Breast epithelium (tissue), 4 donors: ENCODE measurements around the gene ZSWIM4. TPM values are rescaled to one million over a fixed set of nuclear protein-coding genes. Genes with fewer than 3 reads are reported as not detected.

ENCODE experiments used
- DNase-seq, 2 donors: peaks; one replicate each; pipeline ENCODE4 v3.0.0-alpha.2; 2019; ENCODE audit warnings: low spot score in 2 of 2
- H3K27ac ChIP-seq, 2 donors: fragments of 200-600 bp; sonication (generic) in 1 of 2; one replicate each; pipeline ENCODE4 v1.5.1; 2016 to 2019; ENCODE audit warnings: mild to moderate bottlenecking in 1 of 2
- H3K27me3 ChIP-seq, 2 donors: fragments of 200-600 bp; sonication (generic) in 1 of 2; one replicate each; pipeline versions ENCODE4 v1.5.1 to v1.6.0; 2017 to 2019; ENCODE audit warnings: control low read depth in 1 of 2, mild to moderate bottlenecking in 1 of 2
- H3K36me3 ChIP-seq: fragments of 200-600 bp; one replicate; pipeline ENCODE4 v1.5.1; 2019
- H3K4me1 ChIP-seq, 2 donors: fragments of 200-600 bp; sonication (generic); one replicate each; pipeline ENCODE4 v1.5.1; 2016 to 2019; ENCODE audit warnings: control low read depth in 1 of 2
- H3K4me3 ChIP-seq, 3 donors: fragments of 200-600 bp; sonication (generic); 1 replicate in 2 of 3; 2 replicates in 1 of 3; pipeline ENCODE4 v1.5.1; 2016 to 2019; ENCODE audit warnings: mild to moderate bottlenecking in 3 of 3, moderate library complexity in 2 of 3
- H3K9me3 ChIP-seq, 2 donors: fragments of 200-600 bp; sonication (generic) in 1 of 2; one replicate each; pipeline ENCODE4 v1.5.1; 2016 to 2019; ENCODE audit warnings: control low read depth in 1 of 2
- CTCF ChIP-seq, 3 donors: fragments of 450-650 bp; IDR thresholded peaks; one replicate each; pipeline ENCODE4 v1.5.1; 2016 to 2017; ENCODE audit warnings: antibody characterized with exemption in 3 of 3, mild to moderate bottlenecking in 3 of 3, moderate library complexity in 3 of 3
- POLR2A ChIP-seq: fragments of 450-650 bp; IDR thresholded peaks from one replicate; pipeline ENCODE4 v1.6.1; 2016; ENCODE audit warnings: antibody characterized with exemption, mild to moderate bottlenecking, moderate library complexity
- POLR2AphosphoS5 ChIP-seq, 3 donors: sonication (generic); formaldehyde crosslinking; IDR thresholded peaks; one replicate each; pipeline ENCODE4 v1.6.1; 2017; ENCODE audit warnings: antibody characterized with exemption in 3 of 3
- intact Hi-C: fragments of 100-400 bp; cut with DNase I; formaldehyde crosslinking; loops from one replicate; pipeline ENCODE4 v1.15.1; 2023; ENCODE audit warnings: low total_unique reads
- total RNA-seq, 3 donors: library from RNA; depleted of rRNA; stranded (reverse); fragments of >200 nt; gene quantifications; one replicate each; pipeline ENCODE4 v1.1.0, GENCODE V29; 2016

Gene ZSWIM4
- total RNA-seq, 3 donors from 2014 or later, result 1.1 to 8.5 (median 6.9) TPM

- Histone ChIP-seq H3K27me3 (no peaks in the 10 kb centered on the region), H3K9me3 (no peaks in the 10 kb centered on the region), H3K4me1 (peaks cover 8 to 10% of the 10 kb centered on the region in 2 donors), H3K27ac (peak overlapping the region; percentile 12 to 45), H3K36me3 (no peaks in the 10 kb centered on the region), H3K4me3 (no peak overlapping the region)
- TF ChIP-seq POLR2AphosphoS5 (IDR thresholded peaks at IDR 0.05), result no peak
- TF ChIP-seq CTCF (IDR thresholded peaks at IDR 0.05), result no peak
- no peak for TF ChIP-seq POLR2A
- DNase-seq, result no peak
- intact Hi-C loops, result no loop called here
These were observed 35.7 kb downstream of the ZSWIM4 start for GRCh38 chr19:13830741-13831536.

- Histone ChIP-seq H3K9me3 (no peaks in the 10 kb centered on the region), H3K36me3 (no peaks in the 10 kb centered on the region), H3K27me3 (no peaks in the 10 kb centered on the region), H3K27ac (peak overlapping the region; percentile 97 to 100), H3K4me3 (no peak overlapping the region), H3K4me1 (peaks cover 15 to 19% of the 10 kb centered on the region in 2 donors)
- intact Hi-C loops, result loop anchor here (2.0 kb wide), 1 partner anchor 39 kb away; no protein-coding TSS in a partner anchor
- TF ChIP-seq CTCF (IDR thresholded peaks at IDR 0.05) (no peak), POLR2A (no peak), POLR2AphosphoS5 (IDR thresholded peaks at IDR 0.05) (no peak)
- no peak for DNase-seq
These were observed 36.6 kb downstream of the ZSWIM4 start for GRCh38 chr19:13831537-13832467.

DNA sequence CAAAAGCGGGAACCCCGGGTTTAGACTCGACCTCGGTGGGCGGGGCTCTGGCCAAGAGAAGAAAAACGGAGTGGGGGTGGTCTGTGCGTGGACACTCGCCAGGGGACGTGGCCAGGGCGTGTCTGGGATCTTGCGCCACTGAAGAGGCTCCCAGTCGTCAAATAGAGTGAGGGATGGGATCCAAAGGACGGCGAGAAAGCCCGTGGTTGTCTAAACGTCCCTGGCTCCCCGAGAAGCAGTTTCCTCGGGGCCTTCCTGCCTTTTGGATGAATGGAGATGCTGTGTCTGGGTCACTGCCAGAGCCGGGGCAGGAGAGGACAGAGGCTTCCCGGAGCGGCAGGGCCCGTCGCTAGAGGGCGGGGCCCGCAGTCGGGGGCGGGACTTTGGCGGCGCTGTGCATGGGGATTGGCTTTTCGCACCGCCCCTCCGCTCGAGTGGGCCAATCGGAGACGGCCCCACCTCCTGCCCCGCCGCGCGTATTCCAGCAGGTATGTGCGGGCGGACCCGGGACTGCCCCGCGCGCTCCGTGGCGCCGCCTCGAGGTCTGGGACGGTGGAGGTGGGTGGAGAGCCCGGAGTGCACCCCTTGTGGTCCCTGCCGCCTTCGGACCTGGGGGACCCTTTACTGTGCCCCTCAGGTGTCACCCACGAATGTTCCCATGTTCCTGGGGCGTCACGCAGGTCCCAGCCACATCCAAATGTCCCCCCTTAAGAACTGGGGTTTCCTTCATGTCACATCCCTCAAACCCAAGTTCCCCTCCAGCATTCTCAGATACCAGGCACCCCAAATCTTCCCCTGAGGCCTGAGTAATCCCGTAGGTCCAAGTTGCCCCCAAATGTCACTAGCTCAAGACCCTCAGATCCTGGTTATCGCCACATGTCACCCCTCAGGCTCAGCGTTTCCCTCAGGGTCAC, 38.3 kb downstream of the ZSWIM4 start:
- H3K9me3 ChIP-seq, result no peaks in the 10 kb centered on the region
- peak; percentile 97 to 99 for DNase-seq
- no peaks in the 10 kb centered on the region for H3K27me3 ChIP-seq
- intact Hi-C loops, result loop anchor here (2.0 kb wide), 1 partner anchor 41 kb away; no protein-coding TSS in a partner anchor
- H3K36me3 ChIP-seq, result no peaks in the 10 kb centered on the region
- peak overlapping the region; percentile 20 to 61 (median 37) for H3K4me3 ChIP-seq
- peak overlapping the region; percentile 97 to 100 for H3K27ac ChIP-seq
- peaks cover 20 to 29% of the 10 kb centered on the region in 2 donors for H3K4me1 ChIP-seq
- TF ChIP-seq POLR2A, result peak; percentile 13
- TF ChIP-seq POLR2AphosphoS5 (IDR thresholded peaks at IDR 0.05), result peak; percentile 8 to 60 (median 51)
- TF ChIP-seq CTCF (IDR thresholded peaks at IDR 0.05), result peak in 2 of 3 donors; percentile 44 to 69

DNA sequence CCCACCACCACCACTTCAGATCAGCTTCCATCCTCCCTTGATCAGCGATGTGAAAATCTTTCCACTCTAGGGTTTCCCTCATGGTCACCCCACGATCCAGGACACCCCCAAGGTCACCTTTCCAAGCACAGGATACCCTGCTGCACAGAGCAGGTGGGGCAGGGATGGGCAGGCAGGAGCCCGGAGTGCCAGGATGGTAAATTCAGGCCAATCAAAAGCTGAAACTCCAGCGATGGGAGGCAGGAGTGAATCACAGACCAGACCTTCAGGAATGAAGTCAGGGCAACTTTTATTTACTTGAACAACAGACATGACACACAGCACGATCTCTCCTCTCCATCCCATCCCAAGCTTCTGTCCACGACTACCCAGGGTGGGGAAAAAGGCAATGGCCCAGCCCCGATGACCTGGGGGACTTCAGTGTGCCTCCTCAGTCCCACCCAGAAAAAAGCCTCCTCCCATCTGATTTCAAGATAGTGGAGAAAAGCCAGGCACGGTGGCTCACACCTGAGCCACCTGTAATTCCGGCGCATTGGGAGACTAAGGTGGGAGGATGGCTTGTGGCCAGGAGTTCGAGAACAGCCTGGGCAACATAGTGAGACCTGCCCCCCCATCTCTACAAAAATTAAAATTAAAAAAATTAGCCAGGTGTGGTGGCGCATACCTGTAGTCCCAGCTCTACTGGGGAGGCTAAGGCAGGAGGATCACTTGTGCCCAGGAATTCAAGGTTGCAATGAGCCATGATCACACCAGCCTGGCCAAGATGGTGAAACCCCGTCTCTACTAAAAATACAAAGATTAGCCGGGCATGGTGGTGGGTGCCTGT, 39.2 kb downstream of the ZSWIM4 start:
- H3K4me3 ChIP-seq, result peak overlapping the region in 1 of 3 donors; percentile 61
- no peaks in the 10 kb centered on the region for H3K9me3 ChIP-seq
- peaks cover 22 to 37% of the 10 kb centered on the region in 2 donors for H3K4me1 ChIP-seq
- intact Hi-C loops, result no loop called here
- no peaks in the 10 kb centered on the region for H3K27me3 ChIP-seq
- TF ChIP-seq CTCF (IDR thresholded peaks at IDR 0.05) (no peak), POLR2AphosphoS5 (IDR thresholded peaks at IDR 0.05) (peak in 2 of 3 donors; percentile 3 to 9)
- DNase-seq, result peak in 1 of 2 donors; percentile 46
- H3K36me3 ChIP-seq, result no peaks in the 10 kb centered on the region
- H3K27ac ChIP-seq, result peak overlapping the region; percentile 97 to 100
